Measurements from ENCODE around the gene CC2D2A.

CC2D2A gene

GRCh38 chr4:15521442-15522039 is 51.9 kb downstream of the CC2D2A start:
- DNase-seq: no peak

- DNase-seq: no peak
Observed at GRCh38 chr4:15525080-15525479, 55.4 kb downstream of the CC2D2A start.

- DNase-seq: no peak
Observed at GRCh38 chr4:15526924-15527592, 57.4 kb downstream of the CC2D2A start.

- no peak for DNase-seq
Observed at GRCh38 chr4:15531792-15532191, 62.1 kb downstream of the CC2D2A start.

- no peak for DNase-seq
Observed at GRCh38 chr4:15533817-15534216, 64.1 kb downstream of the CC2D2A start.

GRCh38 chr4:15535599-15535998 is 65.9 kb downstream of the CC2D2A start:
- no peak for DNase-seq

GRCh38 chr4:15536552-15537499 is 67.1 kb downstream of the CC2D2A start:
- DNase-seq: no peak

- DNase-seq: no peak
Observed at GRCh38 chr4:15541941-15542340, 72.3 kb downstream of the CC2D2A start.

GRCh38 chr4:15542760-15543159 is 73.1 kb downstream of the CC2D2A start:
- DNase-seq: no peak

- no peak for DNase-seq
Observed at GRCh38 chr4:15543537-15544247, 74.0 kb downstream of the CC2D2A start.

- no peak for DNase-seq
Observed at GRCh38 chr4:15544248-15544729, 74.6 kb downstream of the CC2D2A start.

GRCh38 chr4:15545371-15545770 is 75.7 kb downstream of the CC2D2A start:
- DNase-seq: no peak

- DNase-seq: peak; percentile 19
Observed at GRCh38 chr4:15547392-15547791, 77.7 kb downstream of the CC2D2A start.

GRCh38 chr4:15550491-15550890 is 80.8 kb downstream of the CC2D2A start:
- no peak for DNase-seq

- DNase-seq: no peak
Observed at GRCh38 chr4:15551740-15552446, 82.2 kb downstream of the CC2D2A start.

- no peak for DNase-seq
Observed at GRCh38 chr4:15552557-15553362, 83.1 kb downstream of the CC2D2A start.

- no peak for DNase-seq
Observed at GRCh38 chr4:15556511-15557092, 86.9 kb downstream of the CC2D2A start.

GRCh38 chr4:15557786-15558550 is 88.3 kb downstream of the CC2D2A start:
- no peak for DNase-seq

GRCh38 chr4:15558561-15558960 is 88.9 kb downstream of the CC2D2A start:
- DNase-seq: no peak

GRCh38 chr4:15562114-15562513 is 92.4 kb downstream of the CC2D2A start:
- DNase-seq: no peak

Measured in CD4-positive, alpha-beta T cell treated with Interleukin-4 for 4 hours (primary cell).